H9 (cell line): Measurements from ENCODE around the gene BPIFA1. TPM values are rescaled to one million over a fixed set of nuclear protein-coding genes. Genes with fewer than 3 reads are reported as not detected.

Experiments
- DNase-seq: peaks from one replicate; pipeline ENCODE4 v3.0.0-alpha.2; 2017
- H2AFZ ChIP-seq: one replicate; pipeline ENCODE4 v1.6.1; 2013; ENCODE audit warnings: mild to moderate bottlenecking, low read length, control low read depth, moderate library complexity
- H2AK5ac ChIP-seq: 2 replicates; pipeline ENCODE4 v1.6.1; 2013; ENCODE audit warnings: low read length, control low read depth, mixed read lengths; ENCODE audit not compliant: insufficient read length
- H2BK120ac ChIP-seq: one replicate; pipeline ENCODE4 v1.6.1; 2013; ENCODE audit warnings: low read depth, mild to moderate bottlenecking, low read length, control low read depth, inconsistent platforms; ENCODE audit not compliant: poor library complexity, severe bottlenecking
- H2BK12ac ChIP-seq: 2 replicates; pipeline ENCODE4 v1.6.1; 2013; ENCODE audit warnings: low read length, control low read depth, mixed read lengths, low read depth; ENCODE audit not compliant: insufficient read length
- H2BK15ac ChIP-seq: 2 replicates; pipeline ENCODE4 v1.6.1; 2013; ENCODE audit warnings: low read depth, low read length, control low read depth
- H2BK20ac ChIP-seq: one replicate; pipeline ENCODE4 v1.6.1; 2013; ENCODE audit warnings: low read depth, mild to moderate bottlenecking, low read length, control low read depth, inconsistent platforms; ENCODE audit not compliant: poor library complexity, severe bottlenecking
- H2BK5ac ChIP-seq: 2 replicates; pipeline ENCODE4 v1.6.1; 2013; ENCODE audit warnings: low read length, control low read depth, mixed read lengths; ENCODE audit not compliant: insufficient read length
- H3K14ac ChIP-seq: 2 replicates; pipeline ENCODE4 v1.6.1; 2013; ENCODE audit warnings: low read length, control low read depth; ENCODE audit not compliant: insufficient read depth
- H3K18ac ChIP-seq: 2 replicates; pipeline ENCODE4 v1.6.1; 2013; ENCODE audit warnings: low read depth, mild to moderate bottlenecking, mixed read lengths, low read length, control low read depth; ENCODE audit not compliant: insufficient read length
- H3K23ac ChIP-seq: 2 replicates; pipeline ENCODE4 v1.6.1; 2013; ENCODE audit warnings: low read length, control low read depth, mixed read lengths, low read depth; ENCODE audit not compliant: insufficient read length
- H3K23me2 ChIP-seq: 2 replicates; pipeline ENCODE4 v1.6.1; 2013; ENCODE audit warnings: low read depth, mild to moderate bottlenecking, mixed read lengths, low read length, control low read depth; ENCODE audit not compliant: insufficient read length, poor library complexity, severe bottlenecking
- H3K27ac ChIP-seq: 2 replicates; pipeline ENCODE4 v1.5.1; 2013; ENCODE audit warnings: low read length, control low read depth, mixed read lengths, low read depth; ENCODE audit not compliant: insufficient read length
- H3K27me3 ChIP-seq: 2 replicates; pipeline ENCODE4 v1.6.1; 2013; ENCODE audit warnings: low read length, control low read depth, inconsistent platforms; ENCODE audit not compliant: insufficient read depth
- H3K4ac ChIP-seq: 2 replicates; pipeline ENCODE4 v1.6.1; 2013; ENCODE audit warnings: low read depth, mild to moderate bottlenecking, control low read depth, inconsistent platforms, low read length, moderate library complexity
- H3K4me1 ChIP-seq: 2 replicates; pipeline ENCODE4 v1.6.1; 2013; ENCODE audit warnings: low read length, control low read depth, inconsistent platforms; ENCODE audit not compliant: insufficient read depth
- H3K4me2 ChIP-seq: 2 replicates; pipeline ENCODE4 v1.6.1; 2013; ENCODE audit warnings: low read length, control low read depth, mixed read lengths; ENCODE audit not compliant: insufficient read length, insufficient read depth
- H3K56ac ChIP-seq: 2 replicates; pipeline ENCODE4 v1.6.1; 2013; ENCODE audit warnings: low read depth, mild to moderate bottlenecking, mixed read lengths, low read length, control low read depth; ENCODE audit not compliant: insufficient read length
- H3K79me1 ChIP-seq: 2 replicates; pipeline ENCODE4 v1.6.1; 2013; ENCODE audit warnings: low read depth, mild to moderate bottlenecking, moderate library complexity, low read length, control low read depth, inconsistent platforms; ENCODE audit not compliant: insufficient read depth, poor library complexity, severe bottlenecking
- H3K79me2 ChIP-seq: 2 replicates; pipeline ENCODE4 v1.6.1; 2013; ENCODE audit warnings: low read length, control low read depth, inconsistent platforms; ENCODE audit not compliant: insufficient read depth
- H3K9ac ChIP-seq: 2 replicates; pipeline ENCODE4 v1.6.1; 2013; ENCODE audit warnings: low read length, control low read depth, mixed read lengths; ENCODE audit not compliant: insufficient read length; ENCODE audit errors: extremely low read depth
- H3K9me3 ChIP-seq: one replicate; pipeline ENCODE4 v1.6.1; 2013; ENCODE audit warnings: low read depth, low read length, inconsistent platforms; ENCODE audit not compliant: control insufficient read depth
- H3T11ph ChIP-seq: one replicate; pipeline ENCODE4 v1.6.1; 2013; ENCODE audit warnings: mild to moderate bottlenecking, low read length, control low read depth, inconsistent platforms
- H4K20me1 ChIP-seq: one replicate; pipeline ENCODE4 v1.6.1; 2013; ENCODE audit not compliant: control insufficient read depth, insufficient read length, insufficient read depth
- H4K5ac ChIP-seq: 2 replicates; pipeline ENCODE4 v1.6.1; 2013; ENCODE audit warnings: low read depth, mild to moderate bottlenecking, mixed read lengths, low read length, control low read depth; ENCODE audit not compliant: insufficient read length
- H4K8ac ChIP-seq: replicated peaks from 2 replicates; pipeline ENCODE4 v1.6.1; 2013; ENCODE audit warnings: low read length, control low read depth, mixed read lengths, low read depth; ENCODE audit not compliant: insufficient read length
- H4K91ac ChIP-seq: 2 replicates; pipeline ENCODE4 v1.6.1; 2013; ENCODE audit warnings: low read depth, mild to moderate bottlenecking, moderate library complexity, mixed read lengths, low read length, control low read depth; ENCODE audit not compliant: insufficient read length
- H3K27ac Mint-ChIP-seq, 3 experiments: 2 replicates in 2 of 3; 3 replicates in 1 of 3; pipeline ENCODE4 v1.8.0; 2020 to 2021; ENCODE audit warnings: mixed read lengths in 3 of 3, mild to moderate bottlenecking in 1 of 3, moderate library complexity in 1 of 3
- H3K27me3 Mint-ChIP-seq: 2 replicates; pipeline ENCODE4 v1.8.0; 2021; ENCODE audit warnings: low read depth, mild to moderate bottlenecking, moderate library complexity, mixed read lengths
- H3K36me3 Mint-ChIP-seq, 3 experiments: 2 replicates in 2 of 3; 3 replicates in 1 of 3; pipeline ENCODE4 v1.8.0; 2020 to 2021; ENCODE audit warnings: low read depth in 3 of 3, mixed read lengths in 3 of 3; ENCODE audit not compliant: insufficient read depth in 1 of 3
- H3K4me1 Mint-ChIP-seq, 2 experiments: 2 replicates each; pipeline ENCODE4 v1.8.0; 2020; ENCODE audit warnings: mixed read lengths in 2 of 2
- H3K4me3 Mint-ChIP-seq, 2 experiments: 2 replicates in 1 of 2; 3 replicates in 1 of 2; pipeline ENCODE4 v1.8.0; 2020 to 2021; ENCODE audit warnings: mild to moderate bottlenecking in 2 of 2, mixed read lengths in 2 of 2, moderate library complexity in 1 of 2
- H3K9me3 Mint-ChIP-seq, 2 experiments: 2 replicates in 1 of 2; 3 replicates in 1 of 2; pipeline ENCODE4 v1.8.0; 2020; ENCODE audit warnings: mild to moderate bottlenecking in 2 of 2, mixed read lengths in 2 of 2, moderate library complexity in 1 of 2
- CTCF ChIP-seq: fragments of 200-600 bp; sonication (generic); conservative IDR thresholded peaks from 3 replicates; pipeline ENCODE4 v1.8.0; 2021; ENCODE audit warnings: antibody characterized with exemption, mild to moderate bottlenecking
- WGBS: extraction: QIAGEN DNeasy Blood & Tissue Kit; methylation state at CpG from one replicate; pipeline ENCODE4 v1.1.7; 2013; ENCODE audit warnings: missing lambda C conversion rate, low lambda C conversion rate, mixed read lengths; ENCODE audit not compliant: insufficient read length; ENCODE audit errors: extremely low coverage; 5-methylcytosine and 5-hydroxymethylcytosine counted together
- total RNA-seq: library from RNA; stranded (reverse); gene quantifications from 2 replicates; pipeline ENCODE4 v1.2.1, GENCODE V29; 2021

BPIFA1 gene
- total RNA-seq, 1 experiment from 2014 or later: not detected

GRCh38 chr20:33240923-33241322 lies 5.1 kb downstream of the BPIFA1 start:
- peaks cover 35% of the 10 kb centered on the region for H3K27me3 Mint-ChIP-seq
- no peak overlapping the region for H3K4ac ChIP-seq
- no peaks in the 10 kb centered on the region for H3K9me3 ChIP-seq

More at GRCh38 chr20:33240923-33241322, 5.1 kb downstream of the BPIFA1 start:
- no peak overlapping the region for H3K27ac ChIP-seq
- H2BK5ac ChIP-seq: no peak overlapping the region
- H3K23me2 ChIP-seq: no peaks in the 10 kb centered on the region
- H2BK20ac ChIP-seq: no peak overlapping the region
- no peak for TF ChIP-seq CTCF
- no peak overlapping the region for H3K4me2 ChIP-seq
- no peaks in the 10 kb centered on the region for H3K79me2 ChIP-seq
- no peaks in the 10 kb centered on the region for H3K79me1 ChIP-seq
- no peak overlapping the region for H3K56ac ChIP-seq
- H3K14ac ChIP-seq: no peak overlapping the region
- no peak overlapping the region for H3K9ac ChIP-seq
- H3K27me3 ChIP-seq: no peaks in the 10 kb centered on the region
- H4K8ac ChIP-seq: no peak overlapping the region
- no peak overlapping the region for H4K91ac ChIP-seq
- H4K20me1 ChIP-seq: no peaks in the 10 kb centered on the region
- H3K4me1 Mint-ChIP-seq: no peaks in the 10 kb centered on the region
- no peak overlapping the region for H3K4me3 Mint-ChIP-seq
- no peaks in the 10 kb centered on the region for H3K4me1 ChIP-seq
- no peak overlapping the region for H3K18ac ChIP-seq
- H2BK120ac ChIP-seq: no peak overlapping the region
- no peak overlapping the region for H2BK12ac ChIP-seq
- H3T11ph ChIP-seq: no peak overlapping the region
- no peaks in the 10 kb centered on the region; a peak in 1 of 5 replicates for H3K9me3 Mint-ChIP-seq
- no peak for DNase-seq
- H3K23ac ChIP-seq: no peak overlapping the region
- WGBS: no CpG with 5 or more reads among the region's 5 CpGs
- H4K5ac ChIP-seq: no peak overlapping the region
- H3K27ac Mint-ChIP-seq: no peak overlapping the region
- no peak overlapping the region for H2AFZ ChIP-seq
- H2BK15ac ChIP-seq: no peak overlapping the region
- H2AK5ac ChIP-seq: no peak overlapping the region
- H3K36me3 Mint-ChIP-seq: no peaks in the 10 kb centered on the region
